Hepatocyte (in vitro differentiated cells): ENCODE data around the gene CDH5. TPM values are rescaled to one million over a fixed set of nuclear protein-coding genes. Genes with fewer than 3 reads are reported as not detected.

Experiments
- DNase-seq: peaks from one replicate; pipeline ENCODE4 v3.0.0-alpha.2; 2016; ENCODE audit warnings: low spot score
- H2AFZ ChIP-seq: fragments of 200-600 bp; sonication (generic); 2 replicates; pipeline ENCODE4 v1.6.0; 2016; ENCODE audit warnings: antibody characterized with exemption, mild to moderate bottlenecking
- H3K27ac ChIP-seq: fragments of 200-600 bp; sonication (generic); 2 replicates; pipeline ENCODE4 v1.5.1; 2016; ENCODE audit warnings: mild to moderate bottlenecking
- H3K27me3 ChIP-seq: fragments of 200-600 bp; sonication (generic); 2 replicates; pipeline ENCODE4 v1.6.1; 2016
- H3K36me3 ChIP-seq: fragments of 200-600 bp; sonication (generic); replicated peaks from 2 replicates; pipeline ENCODE4 v1.5.1; 2016; ENCODE audit warnings: low read depth; ENCODE audit not compliant: insufficient read depth
- H3K4me1 ChIP-seq: fragments of 200-600 bp; sonication (generic); 2 replicates; pipeline ENCODE4 v1.5.1; 2016; ENCODE audit warnings: mild to moderate bottlenecking, moderate library complexity; ENCODE audit not compliant: insufficient read depth
- H3K4me2 ChIP-seq: fragments of 200-600 bp; sonication (generic); 2 replicates; pipeline ENCODE4 v1.6.0; 2016
- H3K4me3 ChIP-seq: fragments of 200-600 bp; sonication (generic); 2 replicates; pipeline ENCODE4 v1.5.1; 2016; ENCODE audit warnings: mild to moderate bottlenecking
- H3K79me2 ChIP-seq: fragments of 200-600 bp; sonication (generic); 2 replicates; pipeline ENCODE4 v1.6.0; 2017; ENCODE audit warnings: mild to moderate bottlenecking
- H3K9me2 ChIP-seq: fragments of 200-600 bp; sonication (generic); replicated peaks from 2 replicates; pipeline ENCODE4 v1.6.0; 2017; ENCODE audit warnings: mild to moderate bottlenecking; ENCODE audit not compliant: insufficient read depth
- H3K9me3 ChIP-seq: fragments of 200-600 bp; sonication (generic); 2 replicates; pipeline ENCODE4 v1.5.1; 2016; ENCODE audit warnings: low read depth, mild to moderate bottlenecking
- H4K20me1 ChIP-seq: fragments of 200-600 bp; sonication (generic); 2 replicates; pipeline ENCODE4 v1.6.0; 2016; ENCODE audit warnings: mild to moderate bottlenecking; ENCODE audit not compliant: insufficient read depth, poor library complexity, severe bottlenecking
- CTCF ChIP-seq: fragments of 200-600 bp; sonication (generic); IDR thresholded peaks from 2 replicates; pipeline ENCODE4 v1.5.1; 2016; ENCODE audit warnings: antibody characterized with exemption, mild to moderate bottlenecking; ENCODE audit not compliant: poor library complexity
- EZH2 ChIP-seq: fragments of 200-600 bp; sonication (generic); IDR thresholded peaks from 2 replicates; pipeline ENCODE4 v1.6.1; 2016; ENCODE audit warnings: antibody characterized with exemption, mild to moderate bottlenecking, borderline replicate concordance
- EZH2phosphoT487 ChIP-seq: fragments of 200-600 bp; sonication (generic); IDR thresholded peaks from one replicate; pipeline ENCODE4 v1.6.1; 2018; ENCODE audit warnings: antibody characterized with exemption, mild to moderate bottlenecking, low read depth, moderate library complexity; ENCODE audit not compliant: unreplicated experiment, severe bottlenecking
- WGBS: methylation state at CpG from one replicate; pipeline ENCODE4 v1.1.6; 2016; ENCODE audit warnings: low lambda C conversion rate; ENCODE audit errors: missing lambda C conversion rate; 5-methylcytosine and 5-hydroxymethylcytosine counted together
- polyA plus RNA-seq: library from polyadenylated mRNA; unstranded; fragments of >200 nt; fragmentation: Nextera tagmentation; extraction: Ambion mirVana; gene quantifications from 2 replicates; pipeline ENCODE4 v1.2.1, GENCODE V29; 2016
- total RNA-seq: library from RNA; depleted of rRNA; stranded (reverse); fragments of >200 nt; gene quantifications from 2 replicates; pipeline ENCODE4 v1.2.3, GENCODE V29; 2014

Gene CDH5
- total and polyA plus RNA-seq, 2 experiments from 2014 or later = 0.88 to 2.2 TPM

GRCh38 chr16:66370786-66371684, 4.5 kb downstream of the CDH5 start:
- Histone ChIP-seq H3K4me3 (no peak overlapping the region), H3K36me3 (no peaks in the 10 kb centered on the region), H3K27ac (no peak overlapping the region), H4K20me1 (no peaks in the 10 kb centered on the region), H3K27me3 (no peaks in the 10 kb centered on the region), H3K4me1 (no peaks in the 10 kb centered on the region), H3K9me2 (no peaks in the 10 kb centered on the region), H3K79me2 (no peaks in the 10 kb centered on the region), H2AFZ (no peak overlapping the region), H3K4me2 (no peak overlapping the region), H3K9me3 (no peaks in the 10 kb centered on the region)
- WGBS = 90% methylated on average over 9 of the region's 9 CpGs
- TF ChIP-seq EZH2phosphoT487 (no peak), CTCF (no peak), EZH2 (no peak)
- DNase-seq = no peak

DNA sequence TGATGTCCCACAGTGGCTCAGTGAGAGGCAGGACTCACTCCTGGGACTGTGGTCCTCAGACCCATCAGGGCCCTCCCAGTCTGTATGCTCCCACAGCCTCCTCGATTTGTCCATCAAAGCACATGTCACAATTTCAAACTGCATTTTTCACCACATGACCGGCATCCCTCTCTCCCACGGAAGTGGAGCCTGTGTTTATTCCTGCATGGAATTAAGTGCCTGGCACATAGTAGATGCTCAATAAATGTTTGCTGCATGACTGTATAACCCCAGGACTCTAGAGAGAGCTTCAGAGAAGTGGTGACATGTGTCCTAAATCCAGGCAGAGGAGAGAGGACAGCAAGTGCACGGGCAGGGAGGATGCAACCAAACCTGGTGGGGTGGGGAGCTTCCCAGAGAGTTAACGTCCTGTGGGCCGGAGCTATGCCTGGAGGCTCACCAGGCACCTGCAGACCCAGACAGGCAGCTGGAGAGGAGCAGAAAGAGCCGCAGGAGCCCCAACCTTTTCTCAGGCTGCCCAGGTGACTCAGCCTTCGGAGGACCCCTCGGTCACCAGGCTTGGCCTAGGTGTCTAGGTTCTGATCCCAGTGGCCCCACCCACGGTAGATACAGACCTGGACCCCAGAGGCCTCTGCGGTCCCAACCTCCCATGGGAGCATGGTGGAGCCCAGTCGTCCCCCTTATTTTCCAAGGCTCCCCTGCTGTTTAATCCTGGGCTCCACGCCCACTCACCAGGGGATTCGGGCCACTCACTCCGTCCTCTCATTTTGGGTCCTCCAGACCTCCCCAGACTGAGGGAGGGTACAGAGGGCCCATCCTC, 5.8 kb downstream of the CDH5 start:
- H3K36me3 ChIP-seq = no peaks in the 10 kb centered on the region
- no peak for DNase-seq
- no peak overlapping the region for H3K27ac ChIP-seq
- no peaks in the 10 kb centered on the region for H3K79me2 ChIP-seq
- H3K4me1 ChIP-seq = no peaks in the 10 kb centered on the region
- no peaks in the 10 kb centered on the region for H3K9me2 ChIP-seq
- no peaks in the 10 kb centered on the region for H3K27me3 ChIP-seq
- H3K9me3 ChIP-seq = no peaks in the 10 kb centered on the region
- 92% methylated on average over 15 of the region's 15 CpGs for WGBS
- H3K4me2 ChIP-seq = no peak overlapping the region
- no peak overlapping the region for H2AFZ ChIP-seq
- H3K4me3 ChIP-seq = no peak overlapping the region
- no peaks in the 10 kb centered on the region for H4K20me1 ChIP-seq
- TF ChIP-seq CTCF = no peak
- no peak for TF ChIP-seq EZH2

- H3K36me3 ChIP-seq = no peaks in the 10 kb centered on the region
- H3K4me2 ChIP-seq = no peak overlapping the region
- H3K9me2 ChIP-seq = no peaks in the 10 kb centered on the region
- H3K9me3 ChIP-seq = no peaks in the 10 kb centered on the region
- no peaks in the 10 kb centered on the region for H3K79me2 ChIP-seq
- no peaks in the 10 kb centered on the region for H4K20me1 ChIP-seq
- no peaks in the 10 kb centered on the region for H3K27me3 ChIP-seq
- TF ChIP-seq EZH2 (no peak), EZH2phosphoT487 (no peak), CTCF (no peak)
- no peak overlapping the region for H2AFZ ChIP-seq
- no peak overlapping the region for H3K4me3 ChIP-seq
- no peaks in the 10 kb centered on the region for H3K4me1 ChIP-seq
- DNase-seq = no peak
- WGBS = 90% methylated on average over 4 of the region's 4 CpGs
- H3K27ac ChIP-seq = no peak overlapping the region
These were observed 6.3 kb downstream of the CDH5 start for GRCh38 chr16:66372898-66373155.
